ENCODE results near the gene NUBPL. TPM values are rescaled to one million over a fixed set of nuclear protein-coding genes. Genes with fewer than 3 reads are reported as not detected.

The NUBPL gene
- total RNA-seq, 1 experiment from 2014 or later, result 5.7 TPM

DNA sequence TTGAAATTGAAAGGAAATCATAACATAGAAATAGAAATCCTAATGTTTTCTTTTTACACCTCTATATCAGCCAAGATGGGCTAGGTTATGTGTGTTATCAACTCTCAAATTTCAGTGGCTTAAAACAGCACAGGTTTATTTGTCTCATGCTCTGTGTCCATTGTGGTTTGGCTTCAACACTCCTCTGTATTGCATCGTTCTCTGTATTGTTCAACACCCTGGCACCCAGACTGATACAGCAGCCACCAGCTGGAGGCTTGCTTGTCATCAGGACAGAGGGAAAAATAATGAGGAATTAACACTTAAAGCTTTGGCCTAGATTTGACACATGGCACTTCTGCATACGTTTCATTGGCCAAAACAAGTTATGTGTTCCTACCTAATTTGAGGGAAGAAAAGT is 281.7 kb downstream of the NUBPL start:
- H3K9me3 ChIP-seq (ENCODE audit: control insufficient read depth, insufficient read depth, low read depth, low read length), result no peaks in the 10 kb centered on the region
- no peak for DNase-seq (ENCODE audit: low read depth, low spot score)
- in situ Hi-C loops (cut with HindIII; ENCODE audit: low pct_unique_long_range_greater_than_20kb, low sequenced_read_pairs) (no loop called here), intact Hi-C loops (cut with micrococcal nuclease; ENCODE audit: unreplicated experiment) (no loop called here)
- TF ChIP-seq SIN3A (IDR thresholded peaks at IDR 0.05; ENCODE audit: borderline replicate concordance, insufficient read depth, low read depth, low read length), result no peak
- TF ChIP-seq, protein P1, sequence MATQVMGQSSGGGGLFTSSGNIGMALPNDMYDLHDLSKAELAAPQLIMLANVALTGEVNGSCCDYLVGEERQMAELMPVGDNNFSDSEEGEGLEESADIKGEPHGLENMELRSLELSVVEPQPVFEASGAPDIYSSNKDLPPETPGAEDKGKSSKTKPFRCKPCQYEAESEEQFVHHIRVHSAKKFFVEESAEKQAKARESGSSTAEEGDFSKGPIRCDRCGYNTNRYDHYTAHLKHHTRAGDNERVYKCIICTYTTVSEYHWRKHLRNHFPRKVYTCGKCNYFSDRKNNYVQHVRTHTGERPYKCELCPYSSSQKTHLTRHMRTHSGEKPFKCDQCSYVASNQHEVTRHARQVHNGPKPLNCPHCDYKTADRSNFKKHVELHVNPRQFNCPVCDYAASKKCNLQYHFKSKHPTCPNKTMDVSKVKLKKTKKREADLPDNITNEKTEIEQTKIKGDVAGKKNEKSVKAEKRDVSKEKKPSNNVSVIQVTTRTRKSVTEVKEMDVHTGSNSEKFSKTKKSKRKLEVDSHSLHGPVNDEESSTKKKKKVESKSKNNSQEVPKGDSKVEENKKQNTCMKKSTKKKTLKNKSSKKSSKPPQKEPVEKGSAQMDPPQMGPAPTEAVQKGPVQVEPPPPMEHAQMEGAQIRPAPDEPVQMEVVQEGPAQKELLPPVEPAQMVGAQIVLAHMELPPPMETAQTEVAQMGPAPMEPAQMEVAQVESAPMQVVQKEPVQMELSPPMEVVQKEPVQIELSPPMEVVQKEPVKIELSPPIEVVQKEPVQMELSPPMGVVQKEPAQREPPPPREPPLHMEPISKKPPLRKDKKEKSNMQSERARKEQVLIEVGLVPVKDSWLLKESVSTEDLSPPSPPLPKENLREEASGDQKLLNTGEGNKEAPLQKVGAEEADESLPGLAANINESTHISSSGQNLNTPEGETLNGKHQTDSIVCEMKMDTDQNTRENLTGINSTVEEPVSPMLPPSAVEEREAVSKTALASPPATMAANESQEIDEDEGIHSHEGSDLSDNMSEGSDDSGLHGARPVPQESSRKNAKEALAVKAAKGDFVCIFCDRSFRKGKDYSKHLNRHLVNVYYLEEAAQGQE (IDR thresholded peaks at IDR 0.05; ENCODE audit: insufficient read depth in 1 of 2, low read depth in 2 of 2, low read length in 1 of 2), result no peak
- no peak for TF ChIP-seq TCF7L2 (IDR thresholded peaks at IDR 0.05; ENCODE audit: low read depth, low read length)
- TF ChIP-seq, protein P2, sequence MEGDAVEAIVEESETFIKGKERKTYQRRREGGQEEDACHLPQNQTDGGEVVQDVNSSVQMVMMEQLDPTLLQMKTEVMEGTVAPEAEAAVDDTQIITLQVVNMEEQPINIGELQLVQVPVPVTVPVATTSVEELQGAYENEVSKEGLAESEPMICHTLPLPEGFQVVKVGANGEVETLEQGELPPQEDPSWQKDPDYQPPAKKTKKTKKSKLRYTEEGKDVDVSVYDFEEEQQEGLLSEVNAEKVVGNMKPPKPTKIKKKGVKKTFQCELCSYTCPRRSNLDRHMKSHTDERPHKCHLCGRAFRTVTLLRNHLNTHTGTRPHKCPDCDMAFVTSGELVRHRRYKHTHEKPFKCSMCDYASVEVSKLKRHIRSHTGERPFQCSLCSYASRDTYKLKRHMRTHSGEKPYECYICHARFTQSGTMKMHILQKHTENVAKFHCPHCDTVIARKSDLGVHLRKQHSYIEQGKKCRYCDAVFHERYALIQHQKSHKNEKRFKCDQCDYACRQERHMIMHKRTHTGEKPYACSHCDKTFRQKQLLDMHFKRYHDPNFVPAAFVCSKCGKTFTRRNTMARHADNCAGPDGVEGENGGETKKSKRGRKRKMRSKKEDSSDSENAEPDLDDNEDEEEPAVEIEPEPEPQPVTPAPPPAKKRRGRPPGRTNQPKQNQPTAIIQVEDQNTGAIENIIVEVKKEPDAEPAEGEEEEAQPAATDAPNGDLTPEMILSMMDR (IDR thresholded peaks at IDR 0.05), result no peak
- no peak for TF ChIP-seq POLR2AphosphoS5 (IDR thresholded peaks at IDR 0.05; ENCODE audit: low read depth, low read length)
- POLR2A ChIA-PET, result no interaction called here
- H3K27me3 ChIP-seq (ENCODE audit: control insufficient read depth, insufficient read depth, low read length), result no peaks in the 10 kb centered on the region
- H3K4me3 ChIP-seq (ENCODE audit: low read depth in 2 of 2, low read length in 2 of 2), result no peak overlapping the region
- no peak for ATAC-seq
- no peaks in the 10 kb centered on the region for H3K4me1 ChIP-seq (ENCODE audit: control insufficient read depth, insufficient read depth, low read length)
- no peak overlapping the region for H3K27ac ChIP-seq (ENCODE audit: low read length)
- CTCF ChIA-PET, result no interaction called here
- no TSS peak for BruUV-seq (replicated peaks)
- H3K36me3 ChIP-seq (ENCODE audit: control insufficient read depth, insufficient read depth, low read length), result no peaks in the 10 kb centered on the region

DNA sequence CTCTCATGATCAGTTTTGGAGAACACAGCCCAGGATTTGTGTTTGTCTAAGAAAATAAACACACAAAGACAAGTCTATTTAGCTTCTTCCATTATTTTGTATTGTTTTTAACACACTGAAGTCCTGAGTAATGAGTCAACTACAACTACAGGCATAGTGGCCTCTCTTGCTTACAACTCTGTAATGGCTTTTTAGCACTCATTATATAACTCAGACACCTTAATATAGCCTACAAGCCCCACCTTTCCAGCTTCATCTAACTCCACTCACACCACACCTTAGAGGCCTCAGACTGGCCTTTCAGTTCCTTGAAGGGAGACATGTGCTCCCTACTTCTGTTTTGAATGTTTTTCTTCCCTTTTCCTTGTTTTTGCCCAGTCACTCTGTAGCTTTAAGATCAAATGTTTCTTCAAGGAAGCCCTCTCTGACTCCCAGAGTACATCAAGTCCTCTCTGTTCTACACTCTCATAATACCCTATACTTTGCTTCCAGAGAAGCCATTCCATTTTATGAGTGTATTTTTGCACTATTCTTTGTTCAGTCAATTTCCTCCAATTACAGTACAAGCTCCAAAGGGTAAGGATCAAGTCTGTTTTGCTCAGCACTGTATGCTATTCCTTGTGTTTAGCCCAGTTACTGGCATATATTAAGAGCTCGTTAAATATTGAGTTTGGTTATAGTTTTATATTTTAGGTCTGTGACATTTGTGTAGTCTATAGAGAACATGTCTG is 282.3 kb downstream of the NUBPL start:
- H3K27me3 ChIP-seq (ENCODE audit: control insufficient read depth, insufficient read depth, low read length), result no peaks in the 10 kb centered on the region
- no TSS peak for BruUV-seq (replicated peaks)
- no peaks in the 10 kb centered on the region for H3K4me1 ChIP-seq (ENCODE audit: control insufficient read depth, insufficient read depth, low read length)
- no peaks in the 10 kb centered on the region for H3K36me3 ChIP-seq (ENCODE audit: control insufficient read depth, insufficient read depth, low read length)
- POLR2A ChIA-PET, result no interaction called here
- TF ChIP-seq POLR2AphosphoS5 (IDR thresholded peaks at IDR 0.05; ENCODE audit: low read depth, low read length), result no peak
- TF ChIP-seq, protein P2 (IDR thresholded peaks at IDR 0.05), result no peak
- no peak for TF ChIP-seq TCF7L2 (IDR thresholded peaks at IDR 0.05; ENCODE audit: low read depth, low read length)
- TF ChIP-seq, protein P1 (IDR thresholded peaks at IDR 0.05; ENCODE audit: insufficient read depth in 1 of 2, low read depth in 2 of 2, low read length in 1 of 2), result no peak
- no peak for TF ChIP-seq SIN3A (IDR thresholded peaks at IDR 0.05; ENCODE audit: borderline replicate concordance, insufficient read depth, low read depth, low read length)
- ATAC-seq (no peak), DNase-seq (ENCODE audit: low read depth, low spot score) (no peak)
- intact Hi-C loops (cut with micrococcal nuclease; ENCODE audit: unreplicated experiment) (no loop called here), in situ Hi-C loops (cut with HindIII; ENCODE audit: low pct_unique_long_range_greater_than_20kb, low sequenced_read_pairs) (no loop called here)
- H3K4me3 ChIP-seq (ENCODE audit: low read depth in 2 of 2, low read length in 2 of 2), result no peak overlapping the region
- H3K27ac ChIP-seq (ENCODE audit: low read length), result no peak overlapping the region
- H3K9me3 ChIP-seq (ENCODE audit: control insufficient read depth, insufficient read depth, low read depth, low read length), result no peaks in the 10 kb centered on the region
- CTCF ChIA-PET, result interaction anchor here (0.6 kb wide), 1 partner anchor 1333 kb away, joined by 3 read pairs; no protein-coding TSS in a partner anchor
